ENCODE measurements around the gene CCDC137. TPM values are rescaled to one million over a fixed set of nuclear protein-coding genes. Genes with fewer than 3 reads are reported as not detected.
"Not testable (repeated sequence)": the region's sequence is repeated elsewhere in the genome, so short reads cannot be mapped to it uniquely, and the experiment has no call there.

Gene CCDC137
- total RNA-seq, 1 experiment from 2014 or later: 35.8 TPM

DNA sequence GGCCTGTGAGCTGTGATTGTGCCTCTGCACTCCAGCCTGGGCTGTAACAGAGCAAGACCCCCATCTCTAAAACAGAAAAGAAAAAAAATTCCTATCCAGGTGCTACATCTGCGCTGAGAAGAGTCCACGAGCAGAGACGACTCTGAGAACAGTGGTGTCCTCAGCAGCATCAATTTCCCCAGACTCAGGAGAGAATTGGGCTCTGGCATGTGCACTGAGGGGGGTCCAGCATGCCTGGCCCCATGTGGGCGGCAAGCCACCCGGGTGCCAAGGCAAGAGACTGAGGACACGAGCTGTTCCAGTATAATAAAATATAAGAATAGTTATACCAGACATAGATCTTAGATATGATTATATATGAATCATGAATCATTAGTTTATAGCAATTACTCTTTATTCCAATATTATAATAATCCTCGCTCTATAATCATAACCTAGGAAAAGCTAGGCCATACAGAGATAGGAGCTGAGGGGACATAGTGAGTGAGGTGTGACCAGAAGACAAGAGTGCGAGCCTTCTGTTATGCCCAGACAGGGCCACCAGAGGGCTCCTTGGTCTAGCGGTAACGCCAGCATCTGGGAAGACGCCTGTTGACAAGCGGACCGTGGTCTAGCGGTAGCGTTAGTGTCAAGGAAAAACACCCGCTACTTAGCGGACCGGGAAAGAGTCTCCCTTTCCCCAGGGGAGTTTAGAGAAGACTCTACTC is 9.1 kb downstream of the CCDC137 start:
- DNase-seq (ENCODE audit: low spot score): peak; percentile 72

DNA sequence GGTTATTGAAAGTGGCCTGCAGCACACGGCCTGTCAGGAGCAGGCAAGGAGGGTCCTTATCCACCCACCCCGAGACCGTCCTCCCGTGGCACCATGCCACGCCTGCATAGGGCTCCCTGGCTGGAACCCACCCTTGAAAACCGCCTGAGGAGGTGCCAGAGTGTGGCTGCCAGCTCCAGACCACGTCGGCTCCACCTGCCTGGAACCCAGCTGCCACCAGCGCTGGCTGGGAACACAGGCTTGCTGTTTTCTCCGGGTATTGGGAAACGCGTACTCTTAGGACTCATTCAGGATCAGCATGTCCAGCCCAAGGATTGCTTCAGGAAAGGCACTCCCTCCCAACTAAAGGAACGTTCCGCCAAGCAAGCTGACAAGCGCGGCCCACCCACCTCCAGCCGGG is 10.4 kb downstream of the CCDC137 start:
- in situ Hi-C loops (cut with HindIII; ENCODE audit: low sequenced_read_pairs): no loop called here
- DNase-seq (ENCODE audit: low spot score): peak; percentile 36

More for the DNA sequence above, 9.1 kb downstream of the CCDC137 start:
- in situ Hi-C loops (cut with HindIII; ENCODE audit: low sequenced_read_pairs): not testable (repeated sequence)

DNA sequence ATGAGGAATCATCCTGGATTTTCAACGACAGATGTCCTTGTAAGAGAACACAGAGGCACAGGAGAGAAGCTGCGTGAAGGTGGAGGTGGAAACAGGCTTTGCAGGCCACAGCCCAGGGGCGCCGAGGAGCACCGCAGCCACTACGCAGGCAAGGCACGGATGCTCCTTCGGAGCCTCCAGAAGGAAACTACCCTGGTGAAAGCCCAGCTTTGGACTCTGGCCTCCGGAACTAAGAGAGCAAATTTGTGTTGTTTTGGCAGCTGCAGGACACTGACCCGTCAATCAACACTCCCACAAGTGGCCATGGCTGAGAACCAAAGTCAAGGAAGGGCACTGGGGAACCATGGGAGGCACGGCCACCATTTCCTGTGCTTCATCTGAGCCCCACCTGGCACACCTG is 13.6 kb downstream of the CCDC137 start:
- DNase-seq (ENCODE audit: low spot score): no peak
- in situ Hi-C loops (cut with HindIII; ENCODE audit: low sequenced_read_pairs): no loop called here

DNA sequence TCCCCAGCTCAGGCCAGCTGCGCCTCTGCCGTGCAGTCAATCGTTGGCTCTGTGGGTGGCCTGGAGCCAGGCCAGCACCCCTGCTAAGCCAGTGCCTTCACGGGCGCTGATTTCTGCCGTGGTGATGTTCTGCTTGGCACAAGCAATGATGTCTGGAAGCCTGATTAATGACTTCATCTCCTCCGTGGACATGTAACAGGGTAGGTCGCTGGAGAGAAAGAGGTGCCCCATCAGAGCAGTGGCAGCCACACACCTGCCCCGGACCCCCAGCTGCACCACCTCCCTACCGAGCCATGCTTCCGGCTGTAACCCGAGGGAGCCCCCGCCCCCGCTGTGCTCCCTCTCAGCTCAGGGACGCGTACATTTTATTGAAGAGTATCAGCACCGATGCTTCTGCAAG is 15.1 kb downstream of the CCDC137 start:
- DNase-seq (ENCODE audit: low spot score): no peak
- in situ Hi-C loops (cut with HindIII; ENCODE audit: low sequenced_read_pairs): no loop called here

DNA sequence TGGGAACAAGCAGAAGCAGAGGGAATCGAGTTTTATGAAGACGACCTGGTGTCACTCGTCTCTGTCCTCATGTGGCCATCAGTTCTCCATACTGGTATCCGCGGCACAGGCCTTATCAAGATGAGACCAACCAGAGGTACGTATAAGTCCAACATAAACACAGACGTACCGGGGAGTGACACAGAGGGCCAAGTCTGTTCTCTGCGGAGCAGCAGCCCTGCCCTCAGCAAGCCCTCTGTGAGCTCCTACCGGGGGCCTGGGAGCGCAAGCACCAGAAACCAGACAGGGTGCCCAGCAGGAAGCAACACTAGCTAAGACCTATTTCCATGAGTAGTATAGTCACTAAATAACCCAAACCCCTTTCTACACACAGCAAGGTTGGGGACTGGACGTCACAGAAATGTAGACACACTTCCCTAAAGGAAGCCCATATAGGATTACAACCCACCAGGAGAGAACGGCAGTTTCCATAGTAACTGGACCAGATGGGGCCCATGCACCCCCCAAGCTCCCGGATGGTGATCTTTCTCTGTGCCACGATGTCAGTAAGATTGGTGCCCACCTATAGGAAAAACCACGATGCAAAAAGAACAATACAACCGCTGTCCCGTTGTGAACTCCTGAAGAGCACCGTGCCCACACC is 16.1 kb downstream of the CCDC137 start:
- no peak for DNase-seq (ENCODE audit: low spot score)
- in situ Hi-C loops (cut with HindIII; ENCODE audit: low sequenced_read_pairs): no loop called here

DNA sequence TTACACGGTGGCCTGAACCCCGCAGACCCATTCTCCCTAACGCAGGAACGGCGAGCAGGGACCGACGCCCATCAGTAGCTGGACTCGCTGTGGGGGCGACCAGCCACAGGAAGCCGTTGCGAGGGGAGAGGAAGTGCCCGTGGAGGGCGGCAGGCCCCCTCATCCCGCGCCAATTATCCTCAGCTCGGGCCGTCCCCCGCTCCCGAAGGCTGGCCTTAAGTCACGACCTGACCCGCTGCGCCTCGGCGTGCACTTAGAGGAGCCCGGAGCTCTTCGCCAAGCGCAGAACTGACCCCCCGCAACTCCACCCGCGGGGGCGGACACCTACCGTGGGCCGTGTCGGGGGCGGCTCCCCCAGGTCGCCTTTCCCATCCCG is 16.7 kb downstream of the CCDC137 start:
- no peak for DNase-seq (ENCODE audit: low spot score)
- in situ Hi-C loops (cut with HindIII; ENCODE audit: low sequenced_read_pairs): no loop called here

DNA sequence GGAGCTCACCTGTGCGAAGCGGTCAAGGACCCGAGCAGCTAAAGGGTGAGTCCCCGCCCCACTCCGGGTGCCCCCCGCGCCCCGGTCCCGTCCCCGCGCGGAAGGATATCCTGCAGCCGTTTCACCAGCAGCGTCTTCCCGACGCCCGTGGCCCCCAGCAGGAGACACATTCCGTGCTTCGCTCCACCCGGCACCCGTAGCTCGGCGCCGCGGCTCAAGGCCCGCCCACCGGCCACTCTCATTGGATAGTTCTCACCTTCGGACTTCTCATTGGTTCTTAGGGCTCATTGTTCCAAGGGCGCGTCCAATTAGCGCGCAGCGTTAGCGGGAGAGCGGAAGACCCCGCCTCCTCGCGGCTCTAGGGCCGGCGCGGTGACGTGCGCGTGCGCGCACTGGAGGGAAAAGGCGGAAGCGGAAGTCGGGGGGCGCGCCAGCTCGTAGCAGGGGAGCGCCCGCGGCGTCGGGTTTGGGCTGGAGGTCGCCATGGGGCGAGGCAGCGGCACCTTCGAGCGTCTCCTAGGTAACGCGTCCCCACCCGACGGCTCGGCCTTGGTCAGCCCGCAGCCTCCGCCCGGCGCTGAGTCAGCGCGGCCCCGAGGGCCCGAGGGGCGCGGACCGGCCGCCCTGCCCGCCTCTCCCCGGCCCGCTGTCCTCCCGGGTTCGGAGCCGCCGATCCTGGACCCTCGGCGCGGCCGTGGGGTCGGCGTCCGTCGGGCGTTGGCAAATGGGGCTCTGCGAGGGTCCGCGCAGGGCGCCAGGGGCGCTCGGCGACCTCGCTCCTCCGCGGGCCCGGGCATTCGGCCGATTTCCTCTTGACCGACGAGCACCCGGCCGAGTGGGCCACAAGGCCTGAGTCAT is 17.3 kb downstream of the CCDC137 start, which contains the start of the genes ARL16 and HGS:
TSS of gene ARL16 (minus strand) at position 214 of the 858 bp plus-strand sequence. CDS start at position 170, 44 bp downstream.
TSS of gene HGS (plus strand) at position 428 of the 858 bp plus-strand sequence. CDS start at position 484, 56 bp downstream.
- DNase-seq (ENCODE audit: low spot score): peak; percentile 98
- in situ Hi-C loops (cut with HindIII; ENCODE audit: low sequenced_read_pairs): no loop called here

DNA sequence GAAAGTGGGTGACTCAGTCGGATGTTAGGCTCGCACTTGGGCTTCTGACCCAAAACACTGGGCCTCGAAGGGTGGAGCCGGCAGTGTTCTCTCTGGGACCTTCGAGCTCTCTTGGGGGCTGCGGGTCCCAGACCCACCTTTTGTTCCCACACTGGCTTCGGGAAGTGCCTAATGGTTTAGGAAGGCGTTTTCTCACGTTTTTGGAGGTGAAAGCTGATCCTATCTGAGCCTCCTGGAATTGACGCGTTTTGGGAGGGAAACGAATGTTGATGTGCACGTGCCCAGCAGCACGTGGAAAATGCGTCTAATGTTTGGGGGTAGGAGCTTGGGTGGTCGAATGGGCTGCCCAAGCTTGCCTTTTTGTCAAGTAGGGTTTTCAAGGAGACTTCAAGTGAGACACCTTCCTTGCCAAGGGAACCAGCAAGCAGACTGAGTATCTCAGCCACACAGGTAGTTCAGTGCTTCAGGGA is 17.9 kb downstream of the CCDC137 start:
- in situ Hi-C loops (cut with HindIII; ENCODE audit: low sequenced_read_pairs): no loop called here
- no peak for DNase-seq (ENCODE audit: low spot score)

DNA sequence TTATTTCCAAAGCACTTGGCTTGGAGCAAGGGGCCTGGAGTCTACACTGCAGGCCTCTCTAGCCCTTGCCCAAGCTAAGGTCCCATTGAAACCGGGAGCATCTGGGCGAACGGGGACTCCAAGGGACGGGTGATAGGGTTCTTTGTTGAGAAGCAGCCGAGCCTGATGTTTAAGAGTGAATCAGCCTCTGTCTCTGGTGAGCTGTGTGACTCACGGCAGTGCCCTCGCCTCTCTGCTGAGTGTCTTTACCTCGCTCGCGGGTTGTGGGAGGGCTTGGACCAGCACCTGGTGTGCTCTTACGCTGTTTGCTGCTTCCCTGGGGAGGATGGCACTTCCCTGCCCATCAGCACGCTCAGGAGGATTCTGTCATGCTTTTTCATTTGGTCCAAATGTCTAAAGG is 18.6 kb downstream of the CCDC137 start:
- no peak for DNase-seq (ENCODE audit: low spot score)
- in situ Hi-C loops (cut with HindIII; ENCODE audit: low sequenced_read_pairs): no loop called here

DNA sequence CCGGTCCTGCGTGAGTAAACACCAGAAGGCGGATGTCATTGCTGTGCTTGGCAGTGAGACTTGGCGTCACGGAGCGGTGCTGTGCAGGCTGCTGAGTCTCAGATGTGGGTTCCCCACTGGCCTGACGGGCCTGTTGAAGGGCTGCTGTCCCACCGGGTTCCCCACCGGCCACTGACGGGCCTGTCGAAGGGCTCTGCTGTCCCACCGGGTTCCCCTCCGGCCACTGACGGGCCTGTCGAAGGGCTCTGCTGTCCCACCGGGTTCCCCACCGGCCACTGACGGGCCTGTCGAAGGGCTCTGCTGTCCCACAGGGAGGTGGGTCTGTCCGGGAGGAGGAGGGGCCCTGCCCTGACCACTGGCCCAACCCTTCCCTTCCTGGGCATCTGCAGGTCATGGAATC is 20.1 kb downstream of the CCDC137 start:
- no peak for DNase-seq (ENCODE audit: low spot score)
- in situ Hi-C loops (cut with HindIII; ENCODE audit: low sequenced_read_pairs): no loop called here

DNA sequence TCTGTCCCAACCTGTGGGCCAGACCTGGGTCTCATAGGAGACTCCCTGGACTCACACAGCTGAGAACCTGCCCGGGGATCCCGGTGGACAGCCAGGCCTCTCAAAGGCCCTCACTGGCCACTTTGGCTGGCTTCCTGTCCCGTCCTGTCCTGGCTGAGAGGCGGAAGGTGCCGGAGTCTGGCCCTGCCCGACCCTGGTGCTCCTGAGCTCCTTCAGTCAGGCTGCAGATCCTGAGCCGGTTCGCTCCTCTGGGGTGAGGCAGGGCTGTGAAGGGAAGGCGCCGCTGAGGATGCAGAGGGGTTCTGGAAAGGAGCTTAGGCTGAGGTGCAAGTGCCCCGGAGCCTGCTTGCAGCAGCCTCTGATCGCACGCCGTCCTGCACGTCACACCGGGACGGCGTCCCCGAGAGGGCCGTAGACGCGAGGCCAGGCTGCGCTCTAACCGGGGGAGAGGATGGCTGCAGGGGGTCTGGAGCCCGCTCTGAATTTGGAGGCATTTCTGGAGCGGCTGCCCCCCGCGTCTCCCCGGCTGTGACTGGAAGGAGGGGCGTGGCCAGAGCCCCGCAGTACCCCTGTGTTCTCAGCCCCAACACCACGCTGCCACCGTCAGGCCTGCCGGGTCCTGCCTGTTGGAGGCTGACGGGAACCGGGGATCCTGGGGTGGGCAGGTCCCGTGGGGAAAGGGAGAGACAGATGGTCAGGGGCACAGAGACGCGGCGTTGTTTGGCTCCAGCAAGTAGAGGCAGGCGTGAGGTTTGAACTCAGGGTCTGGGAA is 21.4 kb downstream of the CCDC137 start:
- in situ Hi-C loops (cut with HindIII; ENCODE audit: low sequenced_read_pairs): no loop called here

DNA sequence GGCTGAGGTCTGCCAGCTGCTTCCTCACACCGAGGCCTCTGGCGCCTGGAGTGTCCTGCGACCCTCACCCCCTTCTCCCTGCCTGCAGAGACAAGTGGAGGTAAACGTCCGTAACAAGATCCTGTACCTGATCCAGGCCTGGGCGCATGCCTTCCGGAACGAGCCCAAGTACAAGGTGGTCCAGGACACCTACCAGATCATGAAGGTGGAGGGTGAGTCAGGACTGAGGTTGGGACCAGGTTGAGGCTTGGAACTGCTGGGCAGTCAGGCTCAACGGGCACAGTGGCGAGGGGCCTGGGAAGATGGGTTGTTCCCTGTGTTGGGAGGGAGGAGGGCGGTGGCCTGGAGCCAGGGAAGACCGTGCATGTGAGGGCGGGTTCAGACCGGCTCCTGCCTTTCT is 22.1 kb downstream of the CCDC137 start:
- DNase-seq (ENCODE audit: low spot score): no peak
- in situ Hi-C loops (cut with HindIII; ENCODE audit: low sequenced_read_pairs): no loop called here

More for the DNA sequence above, 21.4 kb downstream of the CCDC137 start:
- no peak for DNase-seq (ENCODE audit: low spot score)

DNA sequence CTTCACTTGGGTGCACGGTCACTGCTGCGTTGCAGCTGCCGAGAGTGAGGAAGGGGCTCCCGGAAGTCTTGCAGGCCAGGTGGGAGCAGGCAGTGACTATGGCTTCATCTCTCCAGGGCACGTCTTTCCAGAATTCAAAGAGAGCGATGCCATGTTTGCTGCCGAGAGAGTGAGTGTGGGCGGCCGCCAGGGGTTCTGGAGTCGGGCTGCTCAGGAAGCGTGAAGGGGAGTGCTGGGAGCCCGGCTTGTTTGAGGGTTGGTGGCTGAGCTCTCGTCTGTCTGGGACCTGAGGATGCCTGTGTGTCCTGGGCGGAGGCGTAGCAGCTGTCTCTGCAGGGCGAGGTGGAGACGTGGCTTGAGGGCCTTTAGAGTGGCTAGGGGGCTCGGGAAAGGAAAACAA is 23.5 kb downstream of the CCDC137 start:
- in situ Hi-C loops (cut with HindIII; ENCODE audit: low sequenced_read_pairs): no loop called here
- DNase-seq (ENCODE audit: low spot score): no peak

DNA sequence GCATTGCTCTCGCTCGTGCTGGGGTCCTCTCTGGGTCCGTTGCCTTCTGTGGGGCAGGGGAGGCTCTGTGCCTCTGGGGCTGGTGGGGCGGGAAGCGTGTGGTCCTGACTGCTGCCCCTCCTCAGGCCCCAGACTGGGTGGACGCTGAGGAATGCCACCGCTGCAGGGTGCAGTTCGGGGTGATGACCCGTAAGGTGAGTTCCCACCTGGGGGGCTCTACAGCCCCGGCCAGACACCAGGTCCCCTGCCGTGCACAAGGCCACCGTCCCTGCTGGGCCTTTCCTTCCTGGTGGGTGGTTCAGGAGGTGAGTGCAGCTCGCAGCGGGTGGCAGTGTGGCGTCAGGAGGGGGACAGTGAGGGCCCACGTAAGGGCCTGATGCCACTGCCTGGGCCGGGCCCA is 24.0 kb downstream of the CCDC137 start:
- DNase-seq (ENCODE audit: low spot score): no peak
- in situ Hi-C loops (cut with HindIII; ENCODE audit: low sequenced_read_pairs): no loop called here

DNA sequence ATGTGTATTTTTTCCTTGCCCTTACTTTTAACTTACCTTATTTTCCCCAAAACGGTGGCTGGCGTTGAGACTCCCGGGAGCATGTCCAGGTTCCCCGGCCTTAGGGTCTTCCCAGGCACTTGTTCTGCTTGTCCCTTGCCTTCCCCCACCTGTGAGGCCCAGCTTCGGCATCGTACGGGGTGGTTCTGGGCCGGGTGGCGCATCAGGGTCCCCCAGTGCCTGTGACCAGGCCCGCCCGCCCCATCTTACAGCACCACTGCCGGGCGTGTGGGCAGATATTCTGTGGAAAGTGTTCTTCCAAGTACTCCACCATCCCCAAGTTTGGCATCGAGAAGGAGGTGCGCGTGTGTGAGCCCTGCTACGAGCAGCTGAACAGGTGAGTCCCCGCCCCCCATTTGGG is 24.7 kb downstream of the CCDC137 start:
- no peak for DNase-seq (ENCODE audit: low spot score)
- in situ Hi-C loops (cut with HindIII; ENCODE audit: low sequenced_read_pairs): no loop called here

DNA sequence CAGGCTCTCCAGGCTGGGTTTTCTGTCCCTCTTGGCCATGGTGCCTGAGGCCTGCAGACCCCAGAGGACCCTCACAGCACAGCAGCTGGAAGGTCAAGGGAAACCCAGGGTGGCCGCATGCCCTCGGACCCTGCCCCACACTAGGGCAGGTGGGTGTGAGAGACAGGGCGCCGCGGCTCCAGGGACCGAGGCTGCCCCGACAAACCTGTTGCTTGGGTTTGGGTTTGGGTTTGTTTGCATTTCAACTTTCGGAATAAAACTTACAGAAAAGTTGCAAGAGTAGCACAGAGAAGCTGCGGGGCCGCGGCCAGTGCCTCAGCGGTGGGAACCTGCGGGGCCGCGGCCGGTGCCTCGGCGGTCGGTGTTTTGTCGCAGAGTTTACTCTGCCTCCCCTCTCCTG is 25.1 kb downstream of the CCDC137 start:
- DNase-seq (ENCODE audit: low spot score): no peak
- in situ Hi-C loops (cut with HindIII; ENCODE audit: low sequenced_read_pairs): no loop called here

DNA sequence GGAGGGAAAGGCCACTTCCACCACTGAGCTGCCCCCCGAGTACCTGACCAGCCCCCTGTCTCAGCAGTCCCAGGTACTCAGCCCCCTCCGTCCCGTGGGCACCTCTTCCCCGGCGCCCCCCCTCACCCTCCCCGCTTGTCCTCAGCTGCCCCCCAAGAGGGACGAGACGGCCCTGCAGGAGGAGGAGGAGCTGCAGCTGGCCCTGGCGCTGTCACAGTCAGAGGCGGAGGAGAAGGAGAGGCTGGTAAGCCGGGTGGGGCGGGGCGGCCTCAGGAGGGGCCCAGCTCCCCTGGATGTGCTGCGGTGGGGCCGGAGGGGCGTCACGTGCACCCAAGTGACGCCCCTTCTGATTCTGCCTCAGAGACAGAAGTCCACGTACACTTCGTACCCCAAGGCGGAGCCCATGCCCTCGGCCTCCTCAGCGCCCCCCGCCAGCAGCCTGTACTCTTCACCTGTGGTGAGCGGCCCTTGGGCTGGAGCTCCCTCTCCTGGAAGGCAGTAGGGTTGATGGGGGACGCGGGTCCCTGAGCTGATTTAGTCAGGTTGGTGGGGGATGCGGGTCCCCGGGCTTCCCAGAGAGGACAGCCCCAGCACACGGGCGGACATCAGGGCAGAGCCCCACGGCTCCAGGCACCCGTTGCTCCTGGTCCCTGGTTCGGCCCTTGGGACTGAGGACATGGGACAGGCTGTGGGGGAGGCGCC is 27.1 kb downstream of the CCDC137 start:
- DNase-seq (ENCODE audit: low spot score): no peak
- in situ Hi-C loops (cut with HindIII; ENCODE audit: low sequenced_read_pairs): no loop called here

DNA sequence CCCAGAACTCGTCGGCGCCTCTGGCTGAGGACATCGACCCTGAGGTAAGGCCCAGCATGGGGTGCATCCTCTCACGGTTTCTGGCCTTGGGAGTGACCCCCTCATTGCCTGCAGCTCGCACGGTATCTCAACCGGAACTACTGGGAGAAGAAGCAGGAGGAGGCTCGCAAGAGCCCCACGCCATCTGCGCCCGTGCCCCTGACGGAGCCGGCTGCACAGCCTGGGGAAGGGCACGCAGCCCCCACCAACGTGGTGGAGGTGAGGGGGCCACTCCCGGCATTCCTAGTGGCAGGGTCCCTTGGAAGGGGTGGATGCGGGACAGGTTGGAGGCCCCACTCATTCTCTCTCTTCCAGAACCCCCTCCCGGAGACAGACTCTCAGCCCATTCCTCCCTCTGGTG is 28.3 kb downstream of the CCDC137 start:
- in situ Hi-C loops (cut with HindIII; ENCODE audit: low sequenced_read_pairs): no loop called here
- no peak for DNase-seq (ENCODE audit: low spot score)

DNA sequence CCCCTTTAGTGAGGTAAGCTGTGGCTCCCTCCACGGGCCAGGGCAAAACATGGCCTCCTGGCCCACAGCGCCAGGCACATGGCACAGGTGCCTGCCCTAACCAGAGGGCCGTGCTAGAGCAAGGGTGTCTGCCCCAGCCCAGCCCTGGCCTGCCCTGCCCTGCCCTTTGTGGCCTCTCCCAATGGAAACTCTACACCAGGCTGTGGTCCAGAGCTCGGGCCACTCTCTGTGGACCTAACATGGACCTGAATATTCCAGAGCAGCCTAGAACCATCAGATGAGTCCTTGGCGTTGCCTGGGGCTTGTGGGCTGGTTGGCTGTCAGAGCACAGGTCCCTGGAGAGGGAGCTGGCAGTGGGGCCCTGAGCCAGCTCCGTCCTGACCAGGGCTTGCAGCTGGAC is 28.7 kb downstream of the CCDC137 start:
- no peak for DNase-seq (ENCODE audit: low spot score)
- in situ Hi-C loops (cut with HindIII; ENCODE audit: low sequenced_read_pairs): no loop called here
